ENCODE results near the gene SF3A1.

- TF ChIP-seq BHLHE40 (IDR thresholded peaks at IDR 0.05; ENCODE audit: low read length) (no peak), FOXC1 (CRISPR knock-in tag; IDR thresholded peaks at IDR 0.05; ENCODE audit: borderline replicate concordance) (no peak), MYC (CRISPR knock-in tag; IDR thresholded peaks at IDR 0.05; ENCODE audit: borderline replicate concordance) (no peak), FOXA3 (CRISPR knock-in tag; IDR thresholded peaks at IDR 0.05) (no peak), RFX5 (IDR thresholded peaks at IDR 0.05; ENCODE audit: low read depth, low read length) (no peak), TAF1 (CRISPR knock-in tag; IDR thresholded peaks at IDR 0.05) (no peak), ZNF431 (CRISPR knock-in tag; IDR thresholded peaks at IDR 0.05; ENCODE audit: borderline replicate concordance, low read depth) (no peak)
These were observed 37.2 kb upstream of the SF3A1 start for GRCh38 chr22:30393885-30394284.
